GM21390 (cell line): ENCODE results near the gene HDAC1.

ENCODE experiments used
- ATAC-seq: cut with Tn5 transposase; IDR thresholded peaks from one replicate; pipeline ENCODE4 v1.9.1; 2021; ENCODE audit not compliant: unreplicated experiment

The HDAC1 gene

DNA sequence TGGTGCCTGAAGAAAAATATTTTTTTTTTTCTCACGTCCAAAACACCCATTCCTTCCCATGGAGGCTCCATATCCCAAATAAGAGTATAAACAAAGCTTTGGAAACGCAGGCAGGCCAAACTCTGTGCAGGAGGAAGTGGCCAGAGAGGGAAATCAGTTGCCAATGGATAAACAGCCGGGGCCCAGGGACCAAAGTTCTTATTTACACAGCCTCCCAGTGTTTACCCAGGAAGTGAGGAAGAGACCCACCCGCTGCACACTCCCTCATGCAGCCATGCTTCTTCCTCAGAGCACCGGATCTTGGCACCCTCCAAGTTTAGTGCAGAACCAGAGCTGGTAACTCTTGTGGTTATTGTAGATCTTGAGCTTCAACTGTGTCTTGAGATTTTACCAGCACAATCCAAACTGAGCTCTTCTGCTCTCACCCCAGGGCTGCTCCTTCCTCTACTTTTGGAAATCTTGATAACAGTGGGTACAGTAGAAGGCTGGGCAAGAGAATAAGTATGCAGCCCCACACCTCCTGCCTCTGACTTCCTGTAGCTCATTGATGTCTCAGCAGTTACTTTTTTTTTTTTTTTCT, 29.9 kb downstream of the HDAC1 start:
- no peak for ATAC-seq

GRCh38 chr1:32327204-32327603, 35.3 kb downstream of the HDAC1 start:
- ATAC-seq = no peak

DNA sequence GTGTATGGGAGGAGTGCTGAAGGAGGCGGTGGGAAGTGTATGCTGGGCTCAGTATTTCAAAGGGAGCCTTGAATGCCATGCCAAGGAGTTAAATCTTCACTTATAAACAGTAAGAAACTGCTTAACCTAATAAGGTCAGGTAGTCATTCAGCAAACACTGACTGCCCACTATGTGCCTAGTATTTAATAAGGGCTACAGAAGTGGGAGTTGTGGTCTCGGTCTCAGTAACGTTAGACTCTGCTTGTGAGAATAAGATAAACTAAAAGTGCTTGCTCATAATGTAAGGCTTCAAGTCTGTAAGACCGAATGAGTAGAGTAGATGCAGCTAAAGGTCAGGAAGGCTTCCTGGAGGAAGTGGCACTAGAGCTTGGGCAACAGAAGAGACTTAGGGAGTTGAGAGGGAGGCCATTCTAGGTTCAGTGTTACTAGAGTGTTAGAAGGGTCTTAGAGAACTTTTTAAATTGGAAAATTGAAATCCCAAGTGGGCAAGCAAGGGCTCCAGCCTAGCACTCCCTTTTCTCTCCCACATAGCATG, 38.1 kb downstream of the HDAC1 start:
- no peak for ATAC-seq

- no peak for ATAC-seq
These were observed 38.8 kb downstream of the HDAC1 start for GRCh38 chr1:32330558-32331151.

GRCh38 chr1:32331549-32331948, 39.7 kb downstream of the HDAC1 start:
- ATAC-seq = no peak

GRCh38 chr1:32332290-32333079, 40.6 kb downstream of the HDAC1 start:
- no peak for ATAC-seq

DNA sequence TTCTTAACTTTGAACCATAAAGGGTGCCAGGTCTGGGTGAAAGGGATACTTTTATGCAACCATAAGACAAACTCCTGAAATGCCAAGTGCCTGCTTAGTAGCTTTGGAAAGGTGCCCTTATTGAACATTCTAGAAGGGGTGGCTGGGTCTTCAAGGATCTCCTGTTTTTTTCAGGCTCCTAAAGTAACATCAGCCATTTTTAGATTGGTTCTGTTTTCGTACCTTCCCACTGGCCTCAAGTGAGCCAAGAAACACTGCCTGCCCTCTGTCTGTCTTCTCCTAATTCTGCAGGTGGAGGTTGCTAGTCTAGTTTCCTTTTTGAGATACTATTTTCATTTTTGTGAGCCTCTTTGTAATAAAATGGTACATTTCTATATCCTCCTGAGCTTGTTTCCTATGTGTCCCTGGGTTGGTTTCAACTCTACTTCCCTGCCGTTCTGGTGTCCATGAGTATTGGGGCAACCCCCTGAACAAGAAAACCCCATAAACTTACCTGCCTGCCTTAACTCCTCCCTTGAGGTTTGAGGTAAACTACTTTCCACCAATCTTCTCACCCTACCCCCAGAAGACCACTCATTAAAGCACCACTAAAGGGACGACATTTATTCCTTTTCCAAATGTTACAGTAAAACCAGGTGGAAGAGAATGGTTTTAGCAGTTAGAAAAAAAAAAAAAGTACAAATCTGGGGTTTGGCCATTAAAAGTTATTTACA, 41.5 kb downstream of the HDAC1 start:
- ATAC-seq = no peak

- ATAC-seq = no peak
These were observed 42.5 kb downstream of the HDAC1 start for GRCh38 chr1:32334274-32334861.

GRCh38 chr1:32334864-32335534, 43.1 kb downstream of the HDAC1 start:
- ATAC-seq = peak; percentile 13

GRCh38 chr1:32335535-32335789, 43.6 kb downstream of the HDAC1 start:
- peak; percentile 1 for ATAC-seq

GRCh38 chr1:32335790-32336590, 44.1 kb downstream of the HDAC1 start, which contains the start of gene MARCKSL1:
Gene MARCKSL1, minus strand, starts transcription at chr1:32336233. Its CDS starts 200 bp downstream, at chr1:32336033.
- peak; percentile 40 for ATAC-seq

DNA sequence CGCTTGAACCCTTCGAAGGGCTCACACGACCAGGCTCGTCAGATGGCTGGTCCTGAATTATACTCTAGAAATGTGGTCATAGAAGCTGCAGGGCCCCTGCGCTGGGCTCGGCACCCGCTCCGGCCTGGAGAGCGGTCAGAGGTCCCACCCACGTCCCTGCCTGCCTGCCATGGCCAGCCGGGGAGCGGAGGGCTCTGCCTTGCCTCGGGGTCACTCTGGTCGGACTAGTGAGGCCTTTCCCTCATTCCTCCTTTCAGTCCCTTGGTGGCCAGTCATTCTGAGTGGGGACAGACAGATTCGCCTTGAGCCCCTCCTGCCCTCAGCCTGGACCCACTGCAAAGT, 44.7 kb downstream of the HDAC1 start:
- ATAC-seq = no peak

DNA sequence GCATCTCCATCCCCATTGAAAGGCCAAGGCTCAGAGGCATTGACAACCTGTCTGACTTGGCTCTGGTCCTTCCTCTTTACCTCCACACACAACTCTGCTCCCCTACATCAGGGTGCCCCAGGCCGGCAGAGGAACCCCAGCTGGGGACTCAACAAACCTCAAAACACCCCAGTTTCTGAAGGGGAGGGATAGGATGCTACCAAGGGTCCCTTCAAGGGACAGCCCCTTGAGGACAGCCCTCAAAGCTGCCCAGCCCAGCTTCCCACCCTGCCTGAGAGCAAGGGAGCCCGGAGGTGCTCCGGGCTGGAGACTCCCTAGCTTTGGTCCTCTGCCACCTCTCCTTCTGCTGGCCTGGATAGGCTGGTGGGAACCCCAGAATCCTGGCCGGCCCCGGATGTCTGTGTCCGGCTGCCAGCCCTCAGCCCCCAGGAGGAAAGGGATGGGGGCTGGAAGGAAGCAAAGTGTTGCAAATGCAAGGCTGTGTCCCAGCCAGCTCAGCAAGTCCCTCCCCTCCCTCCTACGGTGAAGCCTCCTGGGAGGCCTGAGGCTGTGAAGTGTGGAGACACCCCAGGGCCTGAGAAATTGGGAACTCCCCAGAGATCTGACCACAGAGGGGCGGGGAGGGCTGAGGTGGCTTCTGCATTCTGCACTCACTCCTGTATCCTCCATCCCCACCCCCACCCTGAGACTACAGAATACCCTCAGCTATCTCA, 45.2 kb downstream of the HDAC1 start:
- no peak for ATAC-seq

DNA sequence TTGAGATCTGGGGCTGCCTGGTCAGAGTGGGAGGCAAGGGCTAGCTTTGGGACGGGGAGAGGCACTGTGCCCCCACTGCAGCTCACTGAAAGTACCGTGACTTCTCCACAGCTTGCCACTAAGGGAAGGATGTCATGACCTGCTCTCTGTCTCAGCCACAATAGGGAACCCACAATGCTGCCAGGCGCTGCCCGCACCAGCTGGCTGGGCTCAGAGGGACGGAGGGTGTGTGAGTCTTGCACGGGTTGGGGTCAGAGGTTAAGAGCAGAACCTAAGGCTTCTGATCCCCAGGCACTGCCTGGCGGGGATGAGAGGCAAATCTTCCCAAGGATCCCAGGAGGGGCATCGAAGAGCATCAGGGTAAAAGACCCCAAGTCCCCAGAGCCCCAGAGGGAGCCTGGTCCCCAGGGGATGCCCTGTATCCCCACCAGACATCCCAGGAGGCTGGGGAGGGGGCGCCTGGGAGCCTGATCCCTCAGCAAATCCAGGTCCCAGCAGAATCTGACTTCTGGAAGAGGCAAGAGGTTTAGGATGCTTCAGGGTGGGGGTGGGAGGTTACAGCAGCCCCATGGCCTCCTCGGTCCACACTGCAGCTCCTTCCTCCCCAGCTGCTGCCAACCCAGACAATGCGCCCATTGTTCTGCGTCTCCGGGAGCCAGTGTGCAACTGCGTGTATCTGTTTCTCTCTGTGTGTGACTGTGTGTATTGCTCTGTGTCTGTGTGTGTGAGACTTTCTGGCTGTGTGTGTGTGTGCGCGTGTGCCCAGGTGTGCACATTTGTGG, 46.2 kb downstream of the HDAC1 start:
- no peak for ATAC-seq

DNA sequence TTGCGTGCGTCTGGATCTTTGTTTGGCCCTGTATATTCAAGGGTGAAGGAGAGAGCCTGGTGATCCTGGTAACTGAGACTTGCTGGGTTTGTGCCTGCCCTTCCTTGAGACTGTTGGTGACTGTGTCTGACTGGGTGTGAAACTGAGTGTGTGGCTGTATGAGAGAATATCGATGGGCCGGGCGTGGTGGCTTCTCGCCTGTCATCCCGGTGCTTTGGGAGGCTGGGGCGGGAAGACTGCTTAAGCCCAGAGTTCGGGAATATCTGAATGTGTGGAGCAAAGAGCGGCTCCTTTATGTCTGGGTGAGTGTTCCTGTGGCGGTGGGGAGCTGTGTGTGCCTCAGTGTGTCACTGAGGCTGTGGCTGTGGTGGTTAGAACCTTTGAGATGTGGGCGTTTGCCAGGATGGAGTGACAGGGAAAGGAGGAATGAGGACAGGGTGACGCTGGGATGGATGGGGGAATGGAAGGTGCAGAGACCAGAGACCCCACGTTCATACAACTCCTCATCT, 46.8 kb downstream of the HDAC1 start:
- ATAC-seq = no peak

- no peak for ATAC-seq
These were observed 47.6 kb downstream of the HDAC1 start for GRCh38 chr1:32339363-32339978.

DNA sequence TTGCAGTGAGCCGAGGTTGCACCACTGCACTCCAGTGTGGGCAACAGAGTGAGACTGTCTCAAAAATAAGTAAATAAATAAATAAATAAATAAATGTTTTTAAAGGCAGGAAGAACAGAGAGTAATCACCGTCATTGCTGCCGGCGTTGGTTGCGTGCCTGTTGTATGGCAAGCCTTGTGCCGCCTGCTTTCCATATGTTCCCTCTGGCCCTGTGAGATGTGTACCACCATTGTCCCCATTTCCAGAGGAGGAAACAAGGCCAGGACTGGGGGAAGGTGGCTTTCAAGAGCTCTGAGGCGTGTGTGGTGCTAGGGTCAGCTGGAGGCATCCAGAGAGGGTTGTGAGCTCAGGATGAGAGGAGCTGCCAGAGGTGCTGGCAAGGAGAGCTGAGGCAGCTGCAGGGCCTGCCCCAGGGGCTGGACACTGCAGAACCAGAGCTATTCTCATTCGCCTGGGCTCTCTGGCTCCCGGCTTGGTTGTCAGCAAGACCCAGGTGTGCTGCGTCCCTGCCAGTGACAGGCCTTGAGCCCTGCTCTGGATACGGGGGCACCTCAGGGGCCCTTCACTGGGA, 49.4 kb downstream of the HDAC1 start:
- ATAC-seq = no peak

DNA sequence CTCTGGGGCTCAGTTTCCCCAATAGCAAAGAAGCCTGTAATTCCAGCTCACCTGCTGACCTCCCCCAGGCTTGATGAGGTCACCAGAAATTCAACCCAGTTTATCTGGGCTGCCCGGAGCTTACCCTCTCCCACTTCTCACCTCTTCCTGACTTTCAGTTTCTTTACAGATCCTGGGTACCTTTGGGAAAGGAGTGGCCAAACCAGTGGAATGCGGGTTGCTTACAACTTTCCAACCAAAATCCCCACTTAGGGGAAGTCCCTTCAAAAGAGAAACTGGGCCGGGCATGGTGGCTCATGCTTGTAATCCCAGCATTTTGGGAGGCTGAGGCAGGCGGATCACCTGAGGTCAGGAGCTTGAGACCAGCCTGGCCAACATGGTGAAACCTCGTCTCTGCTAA, 50.1 kb downstream of the HDAC1 start:
- no peak for ATAC-seq
